ENCODE results near the gene SLC25A10.

SLC25A10 gene

GRCh38 chr17:81706757-81707624, 5.1 kb upstream of the SLC25A10 start:
- DNase-seq: no peak

- DNase-seq: no peak
These were observed 4.1 kb upstream of the SLC25A10 start for GRCh38 chr17:81707725-81708646.

- no peak for DNase-seq
These were observed 3.3 kb upstream of the SLC25A10 start for GRCh38 chr17:81708739-81709185.

DNA sequence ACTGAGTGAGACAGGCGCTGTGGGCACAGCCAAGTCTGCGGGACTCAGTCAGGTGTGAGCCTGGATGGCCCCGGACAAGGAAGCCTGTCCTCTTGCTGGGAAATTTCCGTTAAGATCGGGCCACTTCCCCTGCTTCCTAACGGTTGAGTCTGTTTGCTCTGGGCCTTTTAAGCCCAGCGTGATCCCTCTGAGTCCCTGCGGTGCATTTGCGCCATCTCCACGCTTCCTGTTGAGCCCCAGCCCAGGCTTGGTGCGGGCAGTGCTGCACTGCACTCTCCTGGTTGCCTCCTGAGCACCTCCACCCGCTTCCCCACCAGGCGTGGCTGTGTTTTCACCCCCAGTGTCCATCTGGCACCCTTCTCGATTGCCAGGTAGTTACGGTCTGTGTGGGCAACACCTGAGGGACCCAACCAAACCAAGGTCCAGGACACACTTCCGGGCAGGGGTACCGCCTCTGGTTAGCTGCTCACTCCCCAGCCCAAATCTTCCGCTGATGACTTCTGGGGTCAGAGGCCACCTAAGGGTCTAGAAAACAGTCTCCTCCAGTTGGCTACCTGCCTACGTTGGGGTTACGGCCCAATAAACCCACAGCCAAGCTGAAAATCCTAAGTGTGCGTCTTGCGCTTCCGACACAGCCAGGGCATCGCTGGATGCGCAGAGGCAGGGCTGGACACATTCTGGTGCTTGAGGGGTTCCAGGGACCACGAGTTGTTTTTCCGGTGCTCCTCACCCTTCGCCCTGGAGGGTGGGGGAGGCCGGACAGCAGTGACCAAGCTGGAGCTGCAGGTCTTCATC, 1.4 kb upstream of the SLC25A10 start:
- no peak for DNase-seq

GRCh38 chr17:81712468-81713003, 452 bp downstream of the SLC25A10 start:
- no peak for DNase-seq

DNA sequence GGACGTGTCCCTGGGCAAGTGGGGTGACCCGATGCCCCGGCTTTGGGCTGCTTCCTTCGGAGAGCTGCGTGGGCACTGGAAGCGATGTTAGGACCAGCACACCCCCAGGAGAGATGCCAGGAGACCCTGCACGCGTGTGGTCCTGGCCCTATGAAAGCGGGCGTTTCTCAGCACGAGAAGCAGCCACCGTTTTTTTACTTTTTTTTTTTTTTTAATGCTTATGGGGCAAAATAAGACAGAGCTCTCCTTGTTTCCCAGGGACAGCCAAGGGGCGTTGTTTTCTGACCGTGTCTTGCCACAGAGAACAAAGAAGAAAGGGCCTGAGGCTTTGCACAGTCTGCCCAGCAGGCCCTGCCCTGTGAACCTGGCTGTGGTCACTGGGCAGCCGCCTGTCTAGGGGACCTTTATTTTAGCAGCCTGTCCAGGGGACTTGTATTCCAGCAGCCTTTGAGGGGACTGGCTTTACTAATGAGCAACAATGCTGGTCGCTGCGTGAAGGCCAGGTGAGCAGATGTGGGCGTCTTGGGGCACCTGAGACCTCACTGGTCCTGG, 996 bp downstream of the SLC25A10 start:
- DNase-seq: no peak

DNA sequence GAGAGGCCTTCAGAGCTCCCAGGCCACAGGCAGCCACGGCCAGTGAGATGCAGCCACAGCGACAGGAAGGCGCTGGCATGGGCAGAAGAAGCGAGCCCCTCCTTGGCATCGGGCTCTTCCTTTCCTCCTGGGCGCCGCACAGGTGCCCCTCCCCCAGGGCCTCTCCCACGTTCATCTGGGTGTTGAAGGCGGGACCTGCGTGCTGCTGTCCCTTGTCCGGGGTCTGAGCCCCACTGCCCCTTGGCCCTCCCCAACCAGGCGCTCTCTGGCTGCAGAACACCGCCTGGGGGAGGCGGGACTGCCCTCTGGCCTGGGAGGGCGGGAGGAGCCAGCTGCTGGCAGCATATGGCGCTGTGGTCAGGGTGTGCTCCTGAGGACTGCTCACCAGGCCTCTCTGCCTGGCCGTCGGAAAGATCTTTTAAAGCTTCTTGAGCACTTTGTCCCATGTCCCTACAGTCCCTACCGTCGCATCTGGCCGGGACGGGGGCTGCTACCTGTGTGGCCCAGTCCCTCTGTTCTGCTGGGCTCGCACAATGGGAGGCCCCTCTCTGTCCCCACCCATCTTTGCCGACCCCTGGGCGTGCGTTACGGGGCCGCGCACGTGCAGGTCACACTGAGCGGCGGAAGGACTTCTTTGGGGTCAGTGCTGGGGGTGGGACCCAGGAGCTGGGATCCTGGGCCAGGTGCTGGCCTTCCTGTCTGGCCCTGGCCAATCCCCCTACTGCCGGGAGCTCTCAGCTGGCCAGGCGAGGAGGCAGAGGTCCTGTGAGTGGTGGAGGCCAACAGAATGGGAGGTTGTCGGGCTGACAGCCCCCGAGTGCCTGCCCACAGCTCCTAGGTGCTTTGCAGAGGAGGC, 1.7 kb downstream of the SLC25A10 start:
- DNase-seq: no peak

DNA sequence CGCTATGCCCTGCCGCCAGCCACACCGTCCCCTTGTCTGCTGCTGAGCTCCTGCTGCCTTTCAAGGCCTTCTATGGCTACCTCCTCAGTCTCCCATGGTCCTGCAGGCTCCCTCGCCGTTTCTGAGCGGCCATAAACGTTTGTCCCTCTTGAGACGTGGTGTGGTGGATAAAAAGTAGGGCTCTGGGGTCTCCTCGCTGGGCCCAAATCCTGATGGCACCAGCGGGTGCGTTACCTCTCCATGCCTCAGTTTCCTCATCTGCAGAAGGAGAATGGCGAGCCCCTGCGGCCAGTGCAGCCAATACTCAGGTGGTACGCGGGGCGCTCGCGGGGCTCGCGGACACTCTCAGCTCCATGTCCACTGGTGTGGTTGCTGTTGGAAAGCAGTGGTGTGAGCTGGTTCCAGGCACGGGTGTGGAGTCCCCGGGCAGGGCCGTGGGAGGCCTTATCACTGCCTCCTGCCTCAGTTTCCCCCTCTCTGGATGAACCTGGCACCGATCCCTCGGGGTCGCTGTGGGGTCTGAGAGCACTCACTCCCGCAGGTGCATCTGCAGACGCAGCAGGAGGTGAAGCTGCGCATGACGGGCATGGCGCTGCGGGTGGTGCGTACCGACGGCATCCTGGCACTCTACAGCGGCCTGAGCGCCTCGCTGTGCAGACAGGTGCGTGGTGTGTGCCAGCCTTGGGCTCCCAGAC, 2.5 kb downstream of the SLC25A10 start:
- DNase-seq: no peak

- DNase-seq: no peak
These were observed 3.2 kb downstream of the SLC25A10 start for GRCh38 chr17:81715107-81715871.

DNA sequence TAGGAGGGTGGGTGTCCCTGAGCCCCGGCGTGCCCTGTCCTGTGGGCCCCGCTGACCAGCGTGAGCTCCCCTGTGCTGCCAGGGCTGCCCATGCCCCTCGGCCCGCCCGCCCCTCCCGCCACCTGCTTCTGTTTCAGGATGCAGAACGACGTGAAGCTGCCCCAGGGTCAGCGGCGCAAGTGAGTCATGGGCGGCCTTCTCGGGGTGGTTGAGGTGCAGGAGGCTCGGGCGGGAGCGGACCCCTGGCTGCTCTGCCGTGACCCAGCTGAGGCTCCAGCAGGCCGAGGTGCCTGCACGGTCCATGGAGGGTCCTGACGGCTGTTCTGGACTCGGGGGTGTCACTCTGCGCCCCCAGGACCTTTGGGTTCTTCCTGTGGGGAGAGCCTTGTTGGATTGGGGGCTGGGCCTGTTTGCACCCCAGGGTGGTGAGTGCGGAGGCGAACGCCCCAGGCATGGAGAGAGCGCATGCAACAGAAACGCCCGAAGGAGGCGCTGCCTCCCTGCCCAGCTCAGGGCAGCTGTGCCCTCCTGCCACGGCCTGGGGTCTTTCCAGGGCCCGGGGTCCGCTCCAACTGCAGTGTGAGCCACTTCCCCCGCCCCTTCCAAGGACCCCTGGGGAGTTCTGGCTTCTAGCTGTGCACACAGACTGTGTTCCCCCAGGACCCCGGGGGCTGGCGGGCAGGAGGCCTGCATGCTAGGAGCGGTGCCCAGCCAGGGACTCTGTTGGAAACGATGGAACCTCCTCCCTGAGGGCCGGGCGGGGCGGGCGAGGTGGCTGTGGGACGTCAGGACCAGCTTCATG, 4.0 kb downstream of the SLC25A10 start:
- no peak for DNase-seq

DNA sequence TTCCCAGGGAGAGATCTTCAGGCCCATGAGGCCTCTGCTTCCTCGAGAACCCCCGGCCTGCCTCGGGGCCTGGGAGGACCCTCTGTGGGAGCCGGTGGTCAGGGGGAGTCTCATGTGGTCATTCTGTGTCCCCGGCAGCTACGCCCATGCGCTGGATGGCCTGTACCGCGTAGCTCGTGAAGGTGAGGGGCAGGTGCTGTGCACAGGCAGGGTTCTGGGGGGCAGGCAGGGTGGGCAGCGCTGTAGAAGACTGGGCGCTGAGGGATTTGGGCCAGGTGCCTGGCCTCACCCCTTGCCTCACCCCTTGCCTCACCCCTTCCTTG, 4.6 kb downstream of the SLC25A10 start:
- DNase-seq: no peak

- no peak for DNase-seq
These were observed 5.1 kb downstream of the SLC25A10 start for GRCh38 chr17:81717049-81717765.

GRCh38 chr17:81717766-81718089, 5.6 kb downstream of the SLC25A10 start:
- DNase-seq: no peak

- DNase-seq: no peak
These were observed 7.6 kb downstream of the SLC25A10 start for GRCh38 chr17:81719410-81720266.

GRCh38 chr17:81720267-81721071, 8.4 kb downstream of the SLC25A10 start:
- no peak for DNase-seq

Data from NCI-H510A treated with DMSO at 0.1 percent for 48 hours (cell line).